IPS-NIHi11 (cell line): ENCODE measurements around the gene SRRM5.
"Not testable (repeated sequence)": the region's sequence is repeated elsewhere in the genome, so short reads cannot be mapped to it uniquely, and the experiment has no call there.

Source experiments
- DNase-seq: peaks from one replicate; pipeline ENCODE4 v3.0.0; 2012; ENCODE audit warnings: mixed read lengths, low spot score

The SRRM5 gene

GRCh38 chr19:43639519-43640423, 27.9 kb downstream of the SRRM5 start, which contains the start of gene CADM4:
TSS of gene CADM4 (minus strand) at chr19:43639850. CDS start at chr19:43639790, 60 bp downstream.
- peak; percentile 89 for DNase-seq

- DNase-seq: no peak
These were observed 28.5 kb downstream of the SRRM5 start for GRCh38 chr19:43640424-43640757.

- DNase-seq: no peak
These were observed 29.4 kb downstream of the SRRM5 start for GRCh38 chr19:43641333-43641732.

DNA sequence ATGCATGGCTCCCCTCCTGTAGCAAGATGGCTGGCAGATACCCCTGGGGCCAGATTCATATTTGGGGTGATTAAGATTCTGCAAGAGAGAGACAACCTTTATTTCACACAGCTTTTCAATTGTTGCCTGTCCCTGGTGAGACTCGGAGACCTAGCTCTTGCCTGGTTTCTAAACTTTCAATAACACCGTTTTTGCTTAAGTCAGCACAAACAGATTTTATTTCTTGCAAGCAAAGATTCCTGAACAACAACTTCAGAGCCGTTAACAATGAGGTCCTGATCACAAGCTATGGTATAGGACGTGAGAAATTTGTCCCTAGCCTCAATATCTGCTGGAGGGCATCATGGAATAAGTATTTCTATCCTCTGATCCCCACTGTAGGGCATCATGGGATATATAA, 30.6 kb downstream of the SRRM5 start:
- DNase-seq: no peak

DNA sequence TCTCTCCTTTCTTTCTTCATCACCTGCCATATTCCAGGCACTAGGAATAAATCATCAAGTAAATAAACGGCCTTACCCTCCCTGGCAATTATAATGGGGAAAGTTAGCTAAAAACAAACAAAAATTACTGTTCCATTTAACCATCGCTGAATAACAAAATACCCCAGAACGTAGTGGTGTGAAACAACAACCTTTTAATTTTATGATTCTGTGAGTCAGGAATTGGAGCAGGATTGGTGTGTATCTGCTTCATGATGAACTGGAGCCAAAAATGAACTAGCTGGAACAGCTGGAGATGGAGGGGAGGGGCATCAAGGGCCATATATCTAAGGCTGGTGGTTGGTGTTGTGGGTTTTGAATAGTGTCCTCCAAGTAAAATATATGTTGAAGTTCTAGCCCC, 31.4 kb downstream of the SRRM5 start:
- no peak for DNase-seq

GRCh38 chr19:43644181-43644580, 32.3 kb downstream of the SRRM5 start:
- DNase-seq: no peak

DNA sequence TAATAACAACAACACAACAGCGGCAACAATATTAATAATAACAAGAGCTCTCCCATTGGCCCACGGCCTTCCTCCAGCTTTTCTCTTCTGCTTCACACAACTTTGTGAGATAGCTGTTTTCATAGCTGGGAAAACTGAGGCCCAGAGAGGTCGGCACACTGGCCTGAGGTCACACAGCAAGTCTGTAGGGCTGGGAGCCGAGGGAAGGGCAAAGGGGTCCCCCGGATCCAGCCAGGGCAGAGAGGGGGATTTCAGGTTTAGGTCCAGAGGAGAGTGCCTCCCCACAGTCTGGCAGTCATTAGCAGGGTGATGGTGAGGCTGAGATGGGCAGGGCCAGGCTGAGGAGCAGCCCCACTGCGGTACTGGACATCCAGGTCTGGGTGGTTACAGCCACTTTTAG, 36.7 kb downstream of the SRRM5 start:
- no peak for DNase-seq

- DNase-seq: no peak
These were observed 37.6 kb downstream of the SRRM5 start for GRCh38 chr19:43649514-43649913.

DNA sequence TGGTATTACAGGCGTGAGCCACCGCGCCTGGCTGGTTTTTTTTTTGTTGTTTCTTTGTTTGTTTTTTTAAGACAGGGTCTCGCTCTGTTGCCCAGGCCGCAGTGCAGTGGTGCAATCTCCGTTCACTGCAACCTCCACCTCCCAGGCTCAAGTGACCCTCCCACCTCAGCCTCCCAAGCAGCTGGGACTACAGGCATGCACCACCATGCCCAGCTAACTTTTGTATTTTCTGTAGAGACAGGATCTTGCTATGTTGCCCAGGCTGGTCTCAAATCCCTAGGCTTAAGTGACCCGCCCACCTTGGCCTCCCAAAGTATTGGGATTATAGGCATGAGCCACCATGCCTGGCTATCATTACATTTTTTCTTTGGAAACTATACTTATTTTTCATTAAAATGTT, 38.4 kb downstream of the SRRM5 start:
- DNase-seq: not testable (repeated sequence)

DNA sequence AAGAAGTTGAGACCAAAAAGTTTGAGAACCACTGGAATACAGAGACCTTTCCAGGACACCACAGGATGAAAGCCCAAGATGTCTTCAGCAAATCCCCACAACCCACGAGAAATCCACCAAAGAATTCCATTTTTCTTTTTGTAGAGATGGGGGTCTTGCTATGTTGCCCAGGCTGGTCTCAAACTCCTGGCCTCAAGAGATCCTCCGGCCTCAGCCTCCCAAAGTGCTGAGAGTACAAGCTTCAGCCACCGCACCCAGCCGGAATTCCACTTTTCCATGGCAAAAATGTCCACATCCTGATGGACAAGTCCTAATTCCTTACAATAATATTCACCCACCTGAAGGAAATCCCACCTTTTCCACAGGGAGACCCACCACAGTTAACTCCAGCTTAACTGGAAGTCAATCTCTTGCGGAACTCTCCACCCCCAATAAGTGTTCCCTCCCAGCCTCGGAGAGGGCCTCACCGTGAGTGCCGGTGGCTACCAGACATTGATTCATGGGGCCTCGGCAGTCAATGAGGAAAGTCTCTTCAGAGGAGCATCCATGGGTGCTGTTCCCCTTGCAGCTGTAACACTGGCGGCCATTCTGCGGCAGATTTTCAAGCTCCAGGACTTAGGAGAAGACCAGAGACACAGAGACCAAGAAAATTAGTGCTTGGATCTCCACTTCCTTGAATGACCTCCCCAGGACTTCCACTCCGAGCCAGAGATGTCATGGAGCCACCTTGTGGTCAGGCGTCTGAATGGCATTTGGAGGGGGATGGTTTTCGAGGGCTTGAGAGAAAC, 40.1 kb downstream of the SRRM5 start:
- DNase-seq: peak; percentile 75

GRCh38 chr19:43652546-43652874, 40.6 kb downstream of the SRRM5 start:
- no peak for DNase-seq

DNA sequence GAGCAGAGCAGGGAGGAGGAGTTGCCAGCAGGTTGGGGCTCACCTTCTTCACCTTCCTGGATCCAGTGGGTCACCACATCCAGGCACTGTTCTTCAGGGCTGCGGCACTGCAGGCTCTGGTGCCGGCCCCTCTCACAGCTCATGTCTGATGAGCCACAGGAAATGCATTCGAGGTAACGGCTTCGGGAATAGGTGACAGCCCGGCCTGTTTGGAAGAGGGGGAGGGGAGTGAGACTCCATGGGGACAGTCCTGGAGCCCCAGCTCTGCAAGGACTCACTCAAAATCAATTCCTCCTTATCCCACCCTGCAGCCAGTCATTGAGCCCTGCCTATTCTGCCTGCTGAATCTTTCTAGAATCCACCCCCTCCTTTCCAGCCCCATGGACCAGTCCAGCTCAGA, 44.5 kb downstream of the SRRM5 start:
- DNase-seq: no peak

- no peak for DNase-seq
These were observed 46.1 kb downstream of the SRRM5 start for GRCh38 chr19:43658001-43658400.

DNA sequence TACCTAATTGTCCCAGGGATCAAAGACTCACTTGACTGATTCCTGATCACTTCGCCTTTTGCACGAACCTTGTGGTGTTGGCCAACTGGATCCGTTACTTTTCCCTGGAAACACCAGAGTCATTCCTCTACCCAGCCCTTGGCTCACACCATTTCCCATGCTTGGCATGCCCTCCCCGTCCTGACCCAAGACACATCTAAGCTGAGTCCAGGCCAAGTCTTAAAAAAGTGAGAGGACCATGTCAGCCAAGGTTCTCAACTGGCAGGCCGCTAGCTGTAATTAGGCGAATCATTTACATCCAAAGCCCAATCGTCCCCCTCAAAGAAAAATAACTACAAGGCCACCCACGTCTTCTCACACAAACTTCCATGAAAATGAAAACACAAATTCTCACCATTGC, 46.6 kb downstream of the SRRM5 start:
- no peak for DNase-seq

GRCh38 chr19:43660301-43660970, 48.5 kb downstream of the SRRM5 start:
- DNase-seq: no peak

DNA sequence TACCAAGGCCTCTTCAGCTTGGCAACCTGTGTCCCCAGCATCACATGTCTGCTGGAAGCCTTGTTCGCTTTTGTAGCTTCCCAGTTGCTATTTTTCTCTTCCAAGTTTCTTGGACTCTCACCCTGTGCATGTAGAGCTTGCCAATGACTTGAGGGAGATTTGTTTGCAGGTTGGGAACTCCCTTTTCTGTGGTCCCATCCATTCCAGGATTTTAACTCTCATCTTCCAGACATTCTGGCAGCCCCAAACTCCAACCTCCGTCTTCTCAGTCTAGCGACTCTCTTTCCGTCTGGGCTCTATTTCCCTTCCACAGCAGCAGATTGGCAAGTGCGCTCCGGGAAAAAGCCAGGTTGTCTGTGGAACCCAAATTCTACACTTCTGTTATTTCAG, 49.1 kb downstream of the SRRM5 start:
- DNase-seq: no peak

GRCh38 chr19:43662487-43662886, 50.6 kb downstream of the SRRM5 start:
- peak; percentile 50 for DNase-seq

- no peak for DNase-seq
These were observed 52.1 kb downstream of the SRRM5 start for GRCh38 chr19:43664018-43664417.
